Stimulated activated CD8-positive, alpha-beta memory T cell treated with anti-CD3 and anti-CD28 coated beads, Interleukin-15, amount 100 ng/mL, for 48 hours (primary cell): ENCODE measurements around the gene SLC35E4.
A peak's percentile ranks its signal among the peaks of the same experiment; 100 is the strongest.

Source experiments
- DNase-seq, 2 donors: peaks; one replicate each; pipeline ENCODE4 v3.0.0-alpha.2; 2020; ENCODE audit warnings: low read depth in 2 of 2

Gene SLC35E4

GRCh38 chr22:30691204-30691603 lies 55.6 kb downstream of the SLC35E4 start:
- no peak for DNase-seq

GRCh38 chr22:30694171-30694639 lies 58.6 kb downstream of the SLC35E4 start:
- DNase-seq: peak; percentile 26 to 41

- DNase-seq: peak in 1 of 2 donors; percentile 15
Observed at GRCh38 chr22:30694640-30695350, 59.2 kb downstream of the SLC35E4 start, which contains the start of gene OSBP2. OSBP2 (plus strand) TSS chr22:30694874; CDS start chr22:30694910, 36 bp downstream.

- no peak for DNase-seq
Observed at GRCh38 chr22:30695351-30695851, 59.8 kb downstream of the SLC35E4 start.

GRCh38 chr22:30695871-30696655 lies 60.5 kb downstream of the SLC35E4 start:
- DNase-seq: no peak
